Karpas-422 (cell line): Measurements from ENCODE around the gene RAP1GAP2. TPM values are rescaled to one million over a fixed set of nuclear protein-coding genes. Genes with fewer than 3 reads are reported as not detected.
A peak's percentile ranks its signal among the peaks of the same experiment; 100 is the strongest.

Source experiments
- DNase-seq: peaks from one replicate; pipeline ENCODE4 v3.0.0-alpha.2; 2015
- H2AFZ ChIP-seq: fragments of 200-600 bp; sonication (generic); 2 replicates; pipeline ENCODE4 v1.6.1; 2014; ENCODE audit warnings: antibody characterized with exemption, low read length, mixed read lengths
- H3K27ac ChIP-seq: fragments of 200-600 bp; sonication (generic); 2 replicates; pipeline ENCODE4 v1.5.1; 2014; ENCODE audit warnings: mild to moderate bottlenecking, low read length, moderate library complexity
- H3K27me3 ChIP-seq: fragments of 200-600 bp; sonication (generic); 2 replicates; pipeline ENCODE4 v1.6.1; 2014; ENCODE audit warnings: low read length, mixed read lengths
- H3K36me3 ChIP-seq: fragments of 200-600 bp; sonication (generic); 2 replicates; pipeline ENCODE4 v1.6.1; 2014; ENCODE audit warnings: low read length, mixed read lengths; ENCODE audit not compliant: insufficient read depth
- H3K4me1 ChIP-seq: fragments of 200-600 bp; sonication (generic); 2 replicates; pipeline ENCODE4 v1.6.1; 2014; ENCODE audit warnings: mild to moderate bottlenecking, low read length, mixed read lengths
- H3K4me2 ChIP-seq: fragments of 200-600 bp; sonication (generic); 2 replicates; pipeline ENCODE4 v1.6.1; 2014; ENCODE audit warnings: low read length, low read depth, mild to moderate bottlenecking; ENCODE audit not compliant: poor library complexity, severe bottlenecking
- H3K4me3 ChIP-seq: fragments of 200-600 bp; sonication (generic); 2 replicates; pipeline ENCODE4 v1.5.1; 2014; ENCODE audit warnings: mild to moderate bottlenecking, antibody characterized with exemption, low read length, mixed read lengths
- H3K79me2 ChIP-seq: fragments of 200-600 bp; sonication (generic); 2 replicates; pipeline ENCODE4 v1.6.1; 2014; ENCODE audit warnings: mild to moderate bottlenecking, low read length, mixed read lengths
- H3K9ac ChIP-seq: fragments of 200-600 bp; sonication (generic); 2 replicates; pipeline ENCODE4 v1.6.0; 2014; ENCODE audit warnings: low read length
- H3K9me2 ChIP-seq: fragments of 200-600 bp; sonication (generic), shearing (Covaris generic); replicated peaks from 2 replicates; pipeline ENCODE4 v1.6.0; 2014; ENCODE audit warnings: mild to moderate bottlenecking, low read length, moderate library complexity; ENCODE audit not compliant: insufficient read depth
- H3K9me3 ChIP-seq: fragments of 300-700, 200-600 bp; sonication (generic); 2 replicates; pipeline ENCODE4 v1.6.1; 2014; ENCODE audit warnings: low read length, mixed read lengths
- H4K20me1 ChIP-seq: fragments of 200-600 bp; sonication (generic); 2 replicates; pipeline ENCODE4 v1.6.1; 2014; ENCODE audit warnings: mild to moderate bottlenecking, antibody characterized with exemption, low read length, low read depth; ENCODE audit not compliant: insufficient read depth
- total RNA-seq: library from RNA; depleted of rRNA; stranded (reverse); fragments of >200 nt; shearing (Covaris generic); gene quantifications from 2 replicates; pipeline ENCODE4 v1.2.3, GENCODE V29; 2014; ENCODE audit warnings: low replicate concordance

RAP1GAP2 gene
- total RNA-seq, 1 experiment from 2014 or later, result 6.0 TPM

- Histone ChIP-seq H3K36me3 (no peaks in the 10 kb centered on the region), H3K4me3 (no peak overlapping the region), H3K9me3 (no peaks in the 10 kb centered on the region), H4K20me1 (no peaks in the 10 kb centered on the region), H2AFZ (no peak overlapping the region), H3K9ac (no peak overlapping the region), H3K27me3 (no peaks in the 10 kb centered on the region), H3K4me2 (no peak overlapping the region), H3K79me2 (no peaks in the 10 kb centered on the region), H3K27ac (no peak overlapping the region), H3K4me1 (peaks cover 3% of the 10 kb centered on the region), H3K9me2 (no peaks in the 10 kb centered on the region)
- no peak for DNase-seq
Measured at GRCh38 chr17:2825253-2825970, 29.2 kb downstream of the RAP1GAP2 start.

- no peak overlapping the region for H3K9ac ChIP-seq
- no peak overlapping the region for H2AFZ ChIP-seq
- no peaks in the 10 kb centered on the region for H3K79me2 ChIP-seq
- peak overlapping the region; percentile 42 for H3K4me2 ChIP-seq
- no peak overlapping the region for H3K4me3 ChIP-seq
- no peaks in the 10 kb centered on the region for H3K27me3 ChIP-seq
- H3K9me2 ChIP-seq, result no peaks in the 10 kb centered on the region
- H3K27ac ChIP-seq, result no peak overlapping the region
- DNase-seq, result peak; percentile 90
- H3K36me3 ChIP-seq, result no peaks in the 10 kb centered on the region
- peaks cover 3% of the 10 kb centered on the region for H3K4me1 ChIP-seq
- H3K9me3 ChIP-seq, result no peaks in the 10 kb centered on the region
- no peaks in the 10 kb centered on the region for H4K20me1 ChIP-seq
Measured at GRCh38 chr17:2828397-2829038, 32.3 kb downstream of the RAP1GAP2 start.

- H4K20me1 ChIP-seq, result no peaks in the 10 kb centered on the region
- H3K4me2 ChIP-seq, result no peak overlapping the region
- H3K79me2 ChIP-seq, result no peaks in the 10 kb centered on the region
- no peaks in the 10 kb centered on the region for H3K27me3 ChIP-seq
- no peaks in the 10 kb centered on the region for H3K9me2 ChIP-seq
- no peaks in the 10 kb centered on the region for H3K9me3 ChIP-seq
- H2AFZ ChIP-seq, result no peak overlapping the region
- H3K36me3 ChIP-seq, result no peaks in the 10 kb centered on the region
- no peak overlapping the region for H3K4me3 ChIP-seq
- DNase-seq, result no peak
- no peak overlapping the region for H3K9ac ChIP-seq
- peaks cover 8% of the 10 kb centered on the region for H3K4me1 ChIP-seq
- H3K27ac ChIP-seq, result no peak overlapping the region
Measured at GRCh38 chr17:2830678-2831077, 34.4 kb downstream of the RAP1GAP2 start.

- DNase-seq, result no peak
- H3K4me3 ChIP-seq, result no peak overlapping the region
Measured at GRCh38 chr17:2835780-2836179, 39.5 kb downstream of the RAP1GAP2 start.

GRCh38 chr17:2837147-2837561 lies 40.9 kb downstream of the RAP1GAP2 start:
- H4K20me1 ChIP-seq, result no peaks in the 10 kb centered on the region
- no peaks in the 10 kb centered on the region for H3K9me2 ChIP-seq
- DNase-seq, result peak; percentile 83
- no peak overlapping the region for H3K9ac ChIP-seq
- no peaks in the 10 kb centered on the region for H3K36me3 ChIP-seq
- H3K9me3 ChIP-seq, result no peaks in the 10 kb centered on the region
- H3K4me3 ChIP-seq, result no peak overlapping the region
- no peaks in the 10 kb centered on the region for H3K27me3 ChIP-seq
- no peak overlapping the region for H3K27ac ChIP-seq
- peaks cover 10% of the 10 kb centered on the region for H3K4me1 ChIP-seq
- no peak overlapping the region for H2AFZ ChIP-seq
- H3K79me2 ChIP-seq, result no peaks in the 10 kb centered on the region
- H3K4me2 ChIP-seq, result peak overlapping the region; percentile 23

More at GRCh38 chr17:2835780-2836179, 39.5 kb downstream of the RAP1GAP2 start:
- no peaks in the 10 kb centered on the region for H3K9me3 ChIP-seq
- no peak overlapping the region for H2AFZ ChIP-seq
- no peaks in the 10 kb centered on the region for H4K20me1 ChIP-seq
- no peaks in the 10 kb centered on the region for H3K27me3 ChIP-seq
- no peak overlapping the region for H3K4me2 ChIP-seq
- H3K27ac ChIP-seq, result no peak overlapping the region
- no peaks in the 10 kb centered on the region for H3K79me2 ChIP-seq
- no peak overlapping the region for H3K9ac ChIP-seq
- H3K4me1 ChIP-seq, result peaks cover 10% of the 10 kb centered on the region
- H3K36me3 ChIP-seq, result no peaks in the 10 kb centered on the region
- H3K9me2 ChIP-seq, result no peaks in the 10 kb centered on the region

- Histone ChIP-seq H3K9me2 (no peaks in the 10 kb centered on the region), H3K27me3 (no peaks in the 10 kb centered on the region), H3K79me2 (no peaks in the 10 kb centered on the region), H3K4me2 (no peak overlapping the region), H3K9ac (no peak overlapping the region), H3K4me1 (peaks cover 6% of the 10 kb centered on the region), H3K9me3 (no peaks in the 10 kb centered on the region), H4K20me1 (no peaks in the 10 kb centered on the region), H3K36me3 (no peaks in the 10 kb centered on the region), H3K27ac (no peak overlapping the region), H2AFZ (no peak overlapping the region), H3K4me3 (no peak overlapping the region)
- DNase-seq, result no peak
Measured at GRCh38 chr17:2841606-2842005, 45.4 kb downstream of the RAP1GAP2 start.

- Histone ChIP-seq H3K79me2 (no peaks in the 10 kb centered on the region), H4K20me1 (no peaks in the 10 kb centered on the region)
Measured at GRCh38 chr17:2842464-2842863, 46.2 kb downstream of the RAP1GAP2 start.

GRCh38 chr17:2844416-2844815 lies 48.2 kb downstream of the RAP1GAP2 start:
- Histone ChIP-seq H3K9me3 (no peaks in the 10 kb centered on the region), H3K36me3 (no peaks in the 10 kb centered on the region)
- no peak for DNase-seq

More at GRCh38 chr17:2842464-2842863, 46.2 kb downstream of the RAP1GAP2 start:
- peaks cover 1% of the 10 kb centered on the region for H3K4me1 ChIP-seq
- no peak overlapping the region for H3K9ac ChIP-seq
- H3K27ac ChIP-seq, result no peak overlapping the region
- no peak overlapping the region for H3K4me3 ChIP-seq
- H3K9me3 ChIP-seq, result no peaks in the 10 kb centered on the region
- H2AFZ ChIP-seq, result no peak overlapping the region
- no peaks in the 10 kb centered on the region for H3K9me2 ChIP-seq
- H3K27me3 ChIP-seq, result no peaks in the 10 kb centered on the region
- no peaks in the 10 kb centered on the region for H3K36me3 ChIP-seq
- no peak for DNase-seq
- no peak overlapping the region for H3K4me2 ChIP-seq

More at GRCh38 chr17:2844416-2844815, 48.2 kb downstream of the RAP1GAP2 start:
- Histone ChIP-seq H3K79me2 (no peaks in the 10 kb centered on the region), H3K9me2 (no peaks in the 10 kb centered on the region), H2AFZ (no peak overlapping the region), H3K9ac (no peak overlapping the region), H4K20me1 (no peaks in the 10 kb centered on the region), H3K27me3 (no peaks in the 10 kb centered on the region), H3K4me1 (peaks cover 21% of the 10 kb centered on the region), H3K4me3 (no peak overlapping the region), H3K4me2 (no peak overlapping the region), H3K27ac (no peak overlapping the region)
